Vagina (tissue), 2 donors: ENCODE measurements around the gene PTTG1IP2.

ENCODE experiments used
- POLR2AphosphoS5 ChIP-seq, 2 donors: sonication (generic); formaldehyde crosslinking; IDR thresholded peaks; one replicate each; pipeline ENCODE4 v1.9.0; 2017; ENCODE audit warnings: antibody characterized with exemption in 2 of 2, mild to moderate bottlenecking in 2 of 2, low read depth in 1 of 2; ENCODE audit not compliant: insufficient read depth in 1 of 2
- TF ChIP-seq, protein P1 (sequence below), 3 experiments: fragments of 450-650 bp in 2 of 3; fragments of 200-600 bp in 1 of 3; sonication (generic) in 1 of 3; IDR thresholded peaks; one replicate each; pipeline ENCODE4 v1.5.1; 2017 to 2019; ENCODE audit warnings: antibody characterized with exemption in 3 of 3, mild to moderate bottlenecking in 2 of 3, moderate library complexity in 2 of 3

GRCh38 chr7:90473814-90474213, 4.4 kb downstream of the PTTG1IP2 start:
- TF ChIP-seq, protein P1, sequence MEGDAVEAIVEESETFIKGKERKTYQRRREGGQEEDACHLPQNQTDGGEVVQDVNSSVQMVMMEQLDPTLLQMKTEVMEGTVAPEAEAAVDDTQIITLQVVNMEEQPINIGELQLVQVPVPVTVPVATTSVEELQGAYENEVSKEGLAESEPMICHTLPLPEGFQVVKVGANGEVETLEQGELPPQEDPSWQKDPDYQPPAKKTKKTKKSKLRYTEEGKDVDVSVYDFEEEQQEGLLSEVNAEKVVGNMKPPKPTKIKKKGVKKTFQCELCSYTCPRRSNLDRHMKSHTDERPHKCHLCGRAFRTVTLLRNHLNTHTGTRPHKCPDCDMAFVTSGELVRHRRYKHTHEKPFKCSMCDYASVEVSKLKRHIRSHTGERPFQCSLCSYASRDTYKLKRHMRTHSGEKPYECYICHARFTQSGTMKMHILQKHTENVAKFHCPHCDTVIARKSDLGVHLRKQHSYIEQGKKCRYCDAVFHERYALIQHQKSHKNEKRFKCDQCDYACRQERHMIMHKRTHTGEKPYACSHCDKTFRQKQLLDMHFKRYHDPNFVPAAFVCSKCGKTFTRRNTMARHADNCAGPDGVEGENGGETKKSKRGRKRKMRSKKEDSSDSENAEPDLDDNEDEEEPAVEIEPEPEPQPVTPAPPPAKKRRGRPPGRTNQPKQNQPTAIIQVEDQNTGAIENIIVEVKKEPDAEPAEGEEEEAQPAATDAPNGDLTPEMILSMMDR (IDR thresholded peaks at IDR 0.05) = no peak
- TF ChIP-seq POLR2AphosphoS5 (IDR thresholded peaks at IDR 0.05; ENCODE audit: insufficient read depth in 1 of 2, low read depth in 1 of 2) = no peak
